HEK293T (cell line): ENCODE results near the gene EHBP1L1.

Source experiments
- CTCF ChIA-PET: fragments of 350-600 bp; formaldehyde crosslinking; extraction: SDS; loops from one replicate; lab custom pipeline; 2021; ENCODE audit warnings: antibody characterized with exemption, inconsistent platforms; lab: Yijun Ruan, JAX
- POLR2A ChIA-PET: fragments of 350-600 bp; formaldehyde crosslinking; extraction: SDS; loops from one replicate; lab custom pipeline; 2020; ENCODE audit warnings: antibody characterized with exemption, inconsistent platforms; lab: Yijun Ruan, JAX
- DNase-seq: peaks from one replicate; pipeline ENCODE4 v3.0.0; 2012; ENCODE audit warnings: mixed read lengths; ENCODE audit errors: extremely low spot score
- ARNT ChIP-seq: fragments of 450-650 bp; IDR thresholded peaks from 2 replicates; pipeline ENCODE4 v1.6.1; 2017; ENCODE audit warnings: mild to moderate bottlenecking
- BHLHE40 ChIP-seq: fragments of 450-650 bp; IDR thresholded peaks from 2 replicates; pipeline ENCODE4 v1.6.1; 2016; ENCODE audit warnings: mild to moderate bottlenecking, moderate library complexity, borderline replicate concordance
- CTBP1 ChIP-seq: fragments of 450-650 bp; IDR thresholded peaks from 2 replicates; pipeline ENCODE4 v1.6.1; 2016; ENCODE audit warnings: borderline replicate concordance
- ELF4 ChIP-seq: fragments of 450-650 bp; IDR thresholded peaks from 2 replicates; pipeline ENCODE4 v1.6.1; 2017; ENCODE audit warnings: antibody characterized with exemption
- FOXA1 ChIP-seq: fragments of 450-650 bp; IDR thresholded peaks from 2 replicates; pipeline ENCODE4 v1.6.1; 2016; ENCODE audit warnings: mild to moderate bottlenecking
- FOXK2 ChIP-seq: fragments of 450-650 bp; IDR thresholded peaks from 2 replicates; pipeline ENCODE4 v1.6.1; 2016; ENCODE audit warnings: mild to moderate bottlenecking
- FOXM1 ChIP-seq: fragments of 450-650 bp; IDR thresholded peaks from 2 replicates; pipeline ENCODE4 v1.6.1; 2017; ENCODE audit warnings: mild to moderate bottlenecking, borderline replicate concordance
- HDGF ChIP-seq: fragments of 450-650 bp; IDR thresholded peaks from 2 replicates; pipeline ENCODE4 v1.6.1; 2017; ENCODE audit warnings: antibody characterized with exemption, borderline replicate concordance
- L3MBTL2 ChIP-seq: fragments of 450-650 bp; conservative IDR thresholded peaks from 2 replicates; pipeline ENCODE4 v1.6.1; 2016; ENCODE audit warnings: mild to moderate bottlenecking
- LEF1 ChIP-seq: fragments of 450-650 bp; IDR thresholded peaks from 2 replicates; pipeline ENCODE4 v1.6.1; 2017; ENCODE audit warnings: mild to moderate bottlenecking, borderline replicate concordance
- NFRKB ChIP-seq: fragments of 450-650 bp; IDR thresholded peaks from 2 replicates; pipeline ENCODE4 v1.6.1; 2016; ENCODE audit warnings: mild to moderate bottlenecking, moderate library complexity
- PKNOX1 ChIP-seq: fragments of 450-650 bp; IDR thresholded peaks from 2 replicates; pipeline ENCODE4 v1.6.1; 2016
- SP1 ChIP-seq: fragments of 450-650 bp; IDR thresholded peaks from 2 replicates; pipeline ENCODE4 v1.6.1; 2017
- SUZ12 ChIP-seq: fragments of 450-650 bp; IDR thresholded peaks from 2 replicates; pipeline ENCODE4 v1.6.1; 2016; ENCODE audit warnings: mild to moderate bottlenecking
- TARDBP ChIP-seq: fragments of 450-650 bp; IDR thresholded peaks from 2 replicates; pipeline ENCODE4 v1.6.1; 2016
- ZNF384 ChIP-seq: fragments of 450-650 bp; IDR thresholded peaks from 2 replicates; pipeline ENCODE4 v1.6.1; 2016

The EHBP1L1 gene

DNA sequence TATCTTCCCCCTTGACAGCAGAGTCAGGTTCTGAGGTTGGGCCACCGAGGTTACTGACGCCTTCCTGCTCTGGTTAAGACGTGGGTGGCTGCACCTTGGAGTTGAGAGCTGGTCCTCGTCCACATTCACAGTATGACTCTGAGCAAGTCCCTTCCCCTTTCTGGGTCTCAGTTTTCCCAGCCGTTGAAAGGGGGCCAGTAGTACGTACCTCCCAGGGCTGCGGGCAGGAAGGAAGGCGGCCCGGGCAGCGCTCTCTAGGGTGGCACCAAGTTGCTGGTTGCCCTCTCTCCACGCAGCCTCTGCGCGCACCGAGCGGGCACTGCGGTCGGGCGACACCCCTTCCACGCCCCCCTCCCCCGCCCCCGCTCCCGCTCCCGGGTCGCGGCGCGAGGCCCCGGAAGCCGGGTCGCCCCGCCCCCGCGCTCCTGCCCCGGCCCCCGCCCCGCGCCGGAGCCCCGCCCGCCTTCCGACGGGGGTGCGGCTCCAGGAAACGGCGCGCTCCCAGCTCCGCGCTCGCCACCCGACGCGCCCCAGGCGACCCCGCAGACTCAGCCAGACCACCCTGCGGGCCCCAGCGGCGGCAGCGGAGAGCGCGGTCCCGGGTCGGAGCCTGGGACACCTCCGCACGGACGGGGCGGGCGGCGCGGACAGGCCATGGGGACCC, at the start of gene EHBP1L1:
TSS of gene EHBP1L1 (plus strand) at position 486 of the 664 bp plus-strand sequence. CDS start 250 bp downstream, outside the sequence.
- ChIA-PET CTCF (no interaction called here), POLR2A (interaction anchor here (1.3 to 1.9 kb wide), 3 partner anchors 17 to 38 kb away, joined by 4 to 5 read pairs (median 5); no protein-coding TSS in a partner anchor)
- TF ChIP-seq FOXK2 (no peak), ZNF384 (no peak), NFRKB (no peak), HDGF (no peak), FOXA1 (no peak), CTBP1 (no peak), ELF4 (no peak), L3MBTL2 (no peak), FOXM1 (no peak), PKNOX1 (no peak), SUZ12 (no peak), LEF1 (no peak), SP1 (no peak)
- DNase-seq: peak; percentile 55

DNA sequence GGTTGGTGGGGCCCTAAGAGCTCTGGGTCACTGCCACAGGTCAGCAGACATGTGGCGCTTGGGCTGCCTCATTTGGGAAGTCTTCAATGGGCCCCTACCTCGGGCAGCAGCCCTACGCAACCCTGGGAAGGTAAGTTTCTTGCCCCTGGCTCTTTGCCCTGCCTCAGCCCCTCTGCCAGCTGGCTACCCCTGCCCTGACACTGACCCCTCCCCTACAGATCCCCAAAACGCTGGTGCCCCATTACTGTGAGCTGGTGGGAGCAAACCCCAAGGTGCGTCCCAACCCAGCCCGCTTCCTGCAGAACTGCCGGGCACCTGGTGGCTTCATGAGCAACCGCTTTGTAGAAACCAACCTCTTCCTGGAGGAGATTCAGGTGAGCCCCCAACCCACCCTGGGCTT, 49.1 kb upstream of the EHBP1L1 start:
- DNase-seq: no peak
- CTCF ChIA-PET: interaction anchor here (2.0 kb wide), 1 partner anchor 14 kb away, joined by 5 read pairs; no protein-coding TSS in a partner anchor
- no peak for TF ChIP-seq ELF4
- TF ChIP-seq TARDBP: no peak
- TF ChIP-seq FOXM1: no peak
- no peak for TF ChIP-seq ARNT
- TF ChIP-seq SUZ12: no peak
- no peak for TF ChIP-seq L3MBTL2
- TF ChIP-seq FOXK2: no peak
- TF ChIP-seq NFRKB: no peak
- TF ChIP-seq LEF1: no peak
- no peak for TF ChIP-seq FOXA1
- no peak for TF ChIP-seq PKNOX1
- no peak for TF ChIP-seq ZNF384
- no peak for TF ChIP-seq HDGF
- POLR2A ChIA-PET: interaction anchor here (1.1 to 1.6 kb wide), 2 partner anchors 10 to 41 kb away, joined by 3 to 5 read pairs; no protein-coding TSS in a partner anchor

- POLR2A ChIA-PET: no interaction called here
These were observed 47.0 kb upstream of the EHBP1L1 start for GRCh38 chr11:65528819-65529350.

DNA sequence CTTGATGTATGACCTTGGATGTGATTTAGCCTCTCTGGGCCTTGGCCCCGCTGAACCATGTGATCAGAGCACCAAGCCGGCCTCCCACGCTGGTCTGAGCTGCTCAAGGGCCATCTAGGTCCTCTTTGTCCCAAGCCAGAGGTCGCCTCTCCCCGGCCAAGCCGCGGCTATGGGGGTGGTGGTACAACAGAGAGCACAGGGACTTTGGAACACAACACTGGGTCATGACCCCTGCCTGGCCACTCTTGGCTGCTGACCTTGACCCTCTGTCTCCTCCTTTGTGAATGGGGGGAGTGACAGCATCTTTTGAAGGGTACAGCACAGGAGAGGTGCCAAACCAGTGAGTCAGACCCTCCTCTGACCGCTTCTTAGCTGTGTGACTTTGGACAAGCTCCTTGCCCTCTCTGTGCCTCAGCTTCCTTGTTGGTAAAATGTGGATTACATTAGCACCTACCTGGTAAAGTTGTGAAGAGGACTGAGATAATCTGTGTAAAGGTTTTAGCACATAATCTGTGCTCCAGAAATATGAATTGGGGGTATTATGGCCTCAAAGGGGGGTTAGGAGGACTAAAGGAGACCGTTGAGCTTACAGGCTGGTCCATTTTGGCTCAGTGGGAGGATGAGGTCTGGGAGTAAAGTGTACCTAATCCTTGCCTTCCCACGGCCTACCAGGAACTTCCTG, 46.2 kb upstream of the EHBP1L1 start:
- DNase-seq: no peak
- no peak for TF ChIP-seq CTBP1
- TF ChIP-seq ARNT: no peak
- TF ChIP-seq LEF1: no peak
- TF ChIP-seq TARDBP: no peak
- TF ChIP-seq SP1: no peak
- TF ChIP-seq PKNOX1: no peak
- TF ChIP-seq SUZ12: no peak
- no peak for TF ChIP-seq NFRKB
- TF ChIP-seq FOXM1: no peak
- no peak for TF ChIP-seq ZNF384
- TF ChIP-seq BHLHE40: no peak
- ChIA-PET POLR2A (no interaction called here), CTCF (interaction anchor here (0.9 kb wide), 1 partner anchor 12 kb away, joined by 3 read pairs; no protein-coding TSS in a partner anchor)

More at GRCh38 chr11:65528819-65529350, 47.0 kb upstream of the EHBP1L1 start:
- CTCF ChIA-PET: no interaction called here
- no peak for DNase-seq
- no peak for TF ChIP-seq FOXK2
- TF ChIP-seq CTBP1: no peak
- TF ChIP-seq TARDBP: no peak
- no peak for TF ChIP-seq NFRKB
- TF ChIP-seq PKNOX1: no peak
- no peak for TF ChIP-seq ARNT
- no peak for TF ChIP-seq ZNF384
- TF ChIP-seq L3MBTL2: no peak
- TF ChIP-seq FOXA1: no peak
- TF ChIP-seq ELF4: no peak
- no peak for TF ChIP-seq LEF1
- no peak for TF ChIP-seq FOXM1
- no peak for TF ChIP-seq SUZ12
- no peak for TF ChIP-seq BHLHE40
- no peak for TF ChIP-seq SP1
- TF ChIP-seq HDGF: no peak
